SKM-1 (cell line): ENCODE results near the gene DYSF.

Source experiments
- DNase-seq: peaks from one replicate; lab custom pipeline; 2025; ENCODE audit not compliant: unreplicated experiment; lab: John Stamatoyannopoulos, UW

The DYSF gene

DNA sequence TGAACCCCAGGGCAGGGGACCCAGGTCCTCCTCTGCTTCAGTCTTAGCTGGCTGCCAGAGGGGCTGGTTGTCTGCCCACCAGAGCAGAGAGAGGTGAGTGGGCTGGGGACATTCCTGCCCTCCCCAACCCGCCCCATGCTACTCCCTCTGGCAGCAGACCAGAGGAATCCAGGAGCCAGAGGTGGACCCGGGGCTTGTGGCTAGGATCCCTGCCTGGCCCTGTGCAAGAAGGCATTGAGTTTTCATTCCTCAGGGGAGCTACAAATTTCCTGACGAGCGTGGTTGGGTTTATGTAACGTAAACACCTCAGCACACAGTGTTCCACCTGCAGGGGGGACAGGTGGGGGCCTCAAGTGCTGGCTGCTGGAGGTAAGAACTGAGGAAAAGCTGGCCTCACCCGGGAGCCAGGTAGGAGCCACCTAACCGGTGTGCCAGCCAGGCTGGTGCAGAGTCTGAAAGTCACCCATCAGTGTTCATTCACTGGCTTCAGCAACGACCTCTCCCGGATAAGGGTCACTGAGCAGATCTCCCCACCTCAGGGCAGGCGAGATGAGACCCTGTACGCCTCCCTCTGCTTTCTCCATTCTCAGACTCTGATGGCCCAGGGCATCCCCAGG is 246.8 kb downstream of the DYSF start:
- DNase-seq, result no peak

- no peak for DNase-seq
Measured at GRCh38 chr2:71700658-71701397, 247.5 kb downstream of the DYSF start.

GRCh38 chr2:71702071-71702970 is 249.0 kb downstream of the DYSF start:
- no peak for DNase-seq

GRCh38 chr2:71702971-71703898 is 249.9 kb downstream of the DYSF start:
- no peak for DNase-seq

- DNase-seq, result no peak
Measured at GRCh38 chr2:71704131-71704561, 250.8 kb downstream of the DYSF start.

- no peak for DNase-seq
Measured at GRCh38 chr2:71704688-71705087, 251.3 kb downstream of the DYSF start.

DNA sequence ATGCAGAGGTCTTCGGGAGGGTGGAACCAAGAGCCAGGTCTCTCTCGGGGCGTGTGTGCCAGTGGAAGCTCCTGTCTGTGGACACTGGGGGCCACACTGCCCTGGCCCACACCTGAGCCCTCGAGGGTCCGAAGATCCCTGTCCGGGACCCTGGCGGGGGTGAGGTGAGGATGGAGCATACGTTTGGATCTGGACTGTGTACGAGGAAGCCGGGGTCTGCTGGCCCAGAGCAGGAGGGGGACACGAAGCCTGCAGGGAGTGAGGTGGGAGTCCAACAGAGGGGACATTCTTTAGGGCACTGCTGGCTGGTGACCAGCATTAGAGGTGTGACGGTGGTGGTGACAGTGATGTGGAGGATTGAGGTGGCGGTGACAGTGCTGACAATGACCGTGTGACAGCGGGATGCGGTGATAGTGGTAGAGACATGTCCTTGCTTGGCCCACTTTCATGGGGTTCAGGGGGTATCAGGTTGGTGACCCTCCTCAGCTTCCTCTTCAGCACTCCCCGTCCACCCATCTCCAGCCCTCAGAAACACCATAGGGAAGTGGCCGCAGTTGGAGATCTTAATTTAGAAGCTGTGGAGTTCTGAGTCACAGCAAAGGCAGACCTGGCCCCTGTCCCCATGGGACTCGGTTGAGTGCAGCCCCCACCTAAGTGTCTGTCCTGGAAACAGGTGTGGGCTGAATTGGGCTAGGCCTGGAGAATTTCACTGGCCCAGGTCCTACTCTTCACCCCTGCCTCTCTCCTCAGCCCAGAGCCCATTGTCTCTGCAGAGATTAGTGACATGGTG is 252.0 kb downstream of the DYSF start:
- no peak for DNase-seq

- DNase-seq, result no peak
Measured at GRCh38 chr2:71706121-71706520, 252.8 kb downstream of the DYSF start.

GRCh38 chr2:71706836-71707235 is 253.5 kb downstream of the DYSF start:
- no peak for DNase-seq

DNA sequence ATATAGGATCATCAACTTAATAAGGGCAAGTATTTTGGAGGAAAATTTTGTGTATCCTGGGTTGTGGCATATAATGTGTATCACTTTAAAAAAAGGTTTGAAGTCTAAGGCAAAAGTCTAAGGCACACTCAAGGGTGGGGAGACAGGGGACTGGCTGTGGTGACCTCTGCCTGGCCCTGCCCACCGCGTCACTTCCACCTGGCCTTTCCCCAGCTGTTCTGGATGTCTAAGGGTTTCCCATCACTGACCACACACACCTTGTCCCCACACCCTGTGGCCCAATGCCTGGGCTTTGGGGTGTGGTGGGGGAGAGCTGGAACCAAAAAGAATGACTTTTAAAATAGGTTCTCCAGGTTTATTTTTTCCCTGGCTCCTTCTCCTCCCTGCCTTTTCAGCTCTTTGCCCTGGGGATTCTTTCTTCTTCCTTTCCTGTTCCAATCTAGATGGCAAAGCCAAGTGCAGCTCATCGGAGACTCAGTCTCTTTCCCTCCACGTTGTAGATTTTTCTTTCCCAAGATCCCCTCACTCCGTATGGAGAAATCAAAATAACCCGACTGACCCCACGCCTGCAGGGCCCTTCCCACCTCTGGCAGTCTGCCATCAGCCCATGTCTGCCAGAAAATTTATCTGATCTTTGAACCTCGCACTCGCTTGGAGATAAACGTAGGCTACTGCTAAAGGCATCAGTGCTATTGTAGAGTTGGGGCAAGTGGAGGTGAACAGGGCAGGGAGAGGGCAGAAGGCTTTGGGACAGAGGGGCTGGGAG is 257.2 kb downstream of the DYSF start:
- DNase-seq, result no peak

DNA sequence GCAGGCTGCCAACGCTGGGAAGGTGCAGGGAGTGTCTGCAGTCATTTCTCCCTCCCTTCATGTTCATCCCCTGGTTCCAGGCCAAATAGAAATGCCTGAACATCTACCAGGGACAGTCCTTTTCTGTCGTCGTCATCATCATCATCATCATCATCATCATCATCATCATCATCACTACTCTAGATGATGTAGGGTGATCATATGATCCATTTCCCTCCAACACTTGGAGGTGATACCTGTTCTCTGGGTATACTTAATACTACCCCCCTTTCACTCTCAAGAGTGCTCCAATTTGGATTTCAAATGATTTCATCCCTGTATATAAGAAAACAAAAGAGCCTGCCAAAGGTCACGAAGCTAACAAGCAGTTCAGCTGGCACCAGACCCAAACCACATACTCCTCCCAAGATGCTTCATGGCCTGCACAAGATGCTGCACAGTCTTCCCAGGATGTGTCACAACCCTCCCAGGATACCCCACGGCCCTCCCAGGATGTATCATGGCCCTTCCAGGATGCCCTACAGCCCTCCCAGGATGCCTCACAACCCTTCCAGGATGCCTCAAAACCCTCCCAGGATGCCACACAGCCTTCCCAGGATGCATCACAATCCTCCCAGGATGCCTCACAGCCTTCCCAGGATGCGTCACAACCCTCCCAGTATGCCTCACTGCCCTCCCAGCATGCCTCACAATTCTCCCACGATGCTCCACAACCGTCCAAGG is 257.9 kb downstream of the DYSF start:
- DNase-seq, result no peak

DNA sequence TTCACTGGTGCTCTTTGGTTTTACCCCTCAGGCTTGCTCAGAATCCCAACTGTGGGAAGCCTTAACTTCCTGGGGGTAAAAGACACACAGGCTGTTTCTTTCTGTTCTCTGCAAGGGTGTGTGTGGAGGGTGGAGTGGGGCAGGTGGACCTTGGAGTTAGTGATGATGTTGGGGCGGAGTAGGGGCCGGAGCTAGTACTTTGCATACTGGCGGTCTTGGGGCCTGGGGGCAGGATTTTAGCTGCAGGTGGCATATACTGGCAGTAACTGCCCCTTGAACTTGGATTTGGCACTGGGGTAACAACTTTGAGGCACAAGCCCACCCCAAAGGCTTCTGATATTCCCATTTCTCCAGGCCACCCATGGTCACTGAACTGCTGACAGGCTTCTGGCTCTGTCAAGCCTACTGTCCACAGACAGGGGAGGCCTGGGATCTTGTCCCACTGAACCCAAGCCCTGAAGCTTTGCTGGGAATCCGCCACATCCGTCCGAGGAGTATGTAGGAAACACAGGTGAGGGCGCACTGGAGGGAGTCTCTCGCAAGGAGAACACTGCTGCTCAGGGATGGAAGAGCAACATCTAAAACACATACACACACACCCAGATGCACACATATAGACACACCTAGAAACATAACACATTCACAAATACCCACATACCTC is 258.9 kb downstream of the DYSF start:
- no peak for DNase-seq

GRCh38 chr2:71713581-71714580 is 260.5 kb downstream of the DYSF start:
- DNase-seq, result no peak

GRCh38 chr2:71714601-71715240 is 261.4 kb downstream of the DYSF start:
- DNase-seq, result no peak

GRCh38 chr2:71715241-71715750 is 261.9 kb downstream of the DYSF start:
- no peak for DNase-seq
